ENCODE data around the gene SAMD13. TPM values are rescaled to one million over a fixed set of nuclear protein-coding genes. Genes with fewer than 3 reads are reported as not detected.

Gene SAMD13
- polyA plus RNA-seq, 1 of the 3 experiments (the other 2 are of a cell fraction): 1.3 TPM

DNA sequence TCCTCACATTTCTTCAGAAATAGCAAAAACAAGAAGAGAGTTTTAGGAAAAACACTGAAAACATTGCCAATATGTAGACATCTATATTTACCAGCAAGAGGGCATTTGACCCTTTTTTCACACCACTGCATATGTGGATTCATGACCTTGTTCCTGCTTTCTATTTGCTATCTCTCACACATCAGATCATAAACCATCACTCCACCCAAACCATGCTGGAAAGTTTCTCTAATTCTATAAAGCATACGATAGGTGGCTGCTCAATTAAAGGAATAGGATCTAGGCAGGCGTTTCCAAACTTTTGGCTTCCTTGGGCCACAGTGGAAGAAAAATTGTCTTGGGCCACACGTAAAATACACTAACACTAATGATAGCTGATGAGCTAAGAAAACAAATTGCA, 35.6 kb upstream of the SAMD13 start:
- WGBS (ENCODE audit: low lambda C conversion rate): 88% methylated on average over 3 of the region's 3 CpGs
- no peaks in the 10 kb centered on the region for H3K36me3 ChIP-seq (replicated peaks in 1 of 2; ENCODE audit: control insufficient read depth in 1 of 2, insufficient read depth in 2 of 2, low read length in 1 of 2)
- H3F3A ChIP-seq (replicated peaks; ENCODE audit: insufficient read depth): no peaks in the 10 kb centered on the region
- no peak overlapping the region for H3K27ac ChIP-seq (ENCODE audit: low read depth in 2 of 2, low read length in 1 of 2)
- no peak overlapping the region for H2AFZ ChIP-seq (ENCODE audit: low read depth)
- CTCF ChIA-PET: interaction anchor here (1.2 kb wide), 1 partner anchor 32 kb away, joined by 3 read pairs; no protein-coding TSS in a partner anchor
- no peaks in the 10 kb centered on the region for H3K9me3 ChIP-seq
- DNase-seq: no peak
- no peak overlapping the region for H3K4me2 ChIP-seq
- TF ChIP-seq MXI1 (IDR thresholded peaks at IDR 0.05; ENCODE audit: low read depth, low read length) (no peak), RCOR1 (IDR thresholded peaks at IDR 0.05; ENCODE audit: low read length) (no peak)
- H3K27me3 ChIP-seq (ENCODE audit: insufficient read depth): no peaks in the 10 kb centered on the region
- H3K4me1 ChIP-seq (ENCODE audit: control insufficient read depth in 1 of 2, insufficient read depth in 2 of 2, low read depth in 1 of 2, low read length in 1 of 2): no peaks in the 10 kb centered on the region
- no peaks in the 10 kb centered on the region for H3K9me2 ChIP-seq
- no peak overlapping the region for H3K4me3 ChIP-seq (ENCODE audit: low read depth in 2 of 2, low read length in 1 of 2)
- H3K79me2 ChIP-seq (ENCODE audit: insufficient read depth): no peaks in the 10 kb centered on the region
- H3K9ac ChIP-seq: no peak overlapping the region
- POLR2A ChIA-PET: no interaction called here
- no peaks in the 10 kb centered on the region for H4K20me1 ChIP-seq (ENCODE audit: insufficient read depth)

DNA sequence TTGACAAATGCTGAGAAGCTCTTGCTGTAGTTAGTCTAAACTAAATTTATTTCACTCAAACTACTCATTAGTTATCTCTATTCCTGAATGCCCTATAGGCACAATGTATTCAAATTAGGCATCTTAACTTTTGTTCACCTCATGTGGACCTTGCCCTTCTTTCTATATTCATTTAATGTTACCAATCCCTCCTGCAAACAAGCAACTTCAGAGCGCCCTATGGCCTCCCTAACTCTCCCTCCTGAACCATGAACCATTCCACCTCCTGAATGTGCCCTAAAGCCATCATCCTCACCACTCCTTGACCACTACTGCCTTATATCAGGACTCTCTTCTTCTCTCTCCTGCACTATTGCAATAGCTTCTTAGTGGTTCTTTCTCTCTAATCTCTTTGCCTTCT, 34.8 kb upstream of the SAMD13 start:
- no peak for TF ChIP-seq FOXJ3 (CRISPR knock-in tag; IDR thresholded peaks at IDR 0.05)
- no peak for TF ChIP-seq TCF12 (IDR thresholded peaks at IDR 0.05)
- TF ChIP-seq FOSL2 (IDR thresholded peaks at IDR 0.05; ENCODE audit: borderline replicate concordance, low read depth): no peak
- no peak for TF ChIP-seq RCOR1 (IDR thresholded peaks at IDR 0.05; ENCODE audit: low read length)
- TF ChIP-seq SMC3 (IDR thresholded peaks at IDR 0.05; ENCODE audit: low read depth, low read length): no peak
- TF ChIP-seq GATA2 (CRISPR knock-in tag; IDR thresholded peaks at IDR 0.05): no peak
- TF ChIP-seq, protein P1, sequence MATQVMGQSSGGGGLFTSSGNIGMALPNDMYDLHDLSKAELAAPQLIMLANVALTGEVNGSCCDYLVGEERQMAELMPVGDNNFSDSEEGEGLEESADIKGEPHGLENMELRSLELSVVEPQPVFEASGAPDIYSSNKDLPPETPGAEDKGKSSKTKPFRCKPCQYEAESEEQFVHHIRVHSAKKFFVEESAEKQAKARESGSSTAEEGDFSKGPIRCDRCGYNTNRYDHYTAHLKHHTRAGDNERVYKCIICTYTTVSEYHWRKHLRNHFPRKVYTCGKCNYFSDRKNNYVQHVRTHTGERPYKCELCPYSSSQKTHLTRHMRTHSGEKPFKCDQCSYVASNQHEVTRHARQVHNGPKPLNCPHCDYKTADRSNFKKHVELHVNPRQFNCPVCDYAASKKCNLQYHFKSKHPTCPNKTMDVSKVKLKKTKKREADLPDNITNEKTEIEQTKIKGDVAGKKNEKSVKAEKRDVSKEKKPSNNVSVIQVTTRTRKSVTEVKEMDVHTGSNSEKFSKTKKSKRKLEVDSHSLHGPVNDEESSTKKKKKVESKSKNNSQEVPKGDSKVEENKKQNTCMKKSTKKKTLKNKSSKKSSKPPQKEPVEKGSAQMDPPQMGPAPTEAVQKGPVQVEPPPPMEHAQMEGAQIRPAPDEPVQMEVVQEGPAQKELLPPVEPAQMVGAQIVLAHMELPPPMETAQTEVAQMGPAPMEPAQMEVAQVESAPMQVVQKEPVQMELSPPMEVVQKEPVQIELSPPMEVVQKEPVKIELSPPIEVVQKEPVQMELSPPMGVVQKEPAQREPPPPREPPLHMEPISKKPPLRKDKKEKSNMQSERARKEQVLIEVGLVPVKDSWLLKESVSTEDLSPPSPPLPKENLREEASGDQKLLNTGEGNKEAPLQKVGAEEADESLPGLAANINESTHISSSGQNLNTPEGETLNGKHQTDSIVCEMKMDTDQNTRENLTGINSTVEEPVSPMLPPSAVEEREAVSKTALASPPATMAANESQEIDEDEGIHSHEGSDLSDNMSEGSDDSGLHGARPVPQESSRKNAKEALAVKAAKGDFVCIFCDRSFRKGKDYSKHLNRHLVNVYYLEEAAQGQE (IDR thresholded peaks at IDR 0.05; ENCODE audit: low read depth, low read length): no peak
- TF ChIP-seq, protein P2, sequence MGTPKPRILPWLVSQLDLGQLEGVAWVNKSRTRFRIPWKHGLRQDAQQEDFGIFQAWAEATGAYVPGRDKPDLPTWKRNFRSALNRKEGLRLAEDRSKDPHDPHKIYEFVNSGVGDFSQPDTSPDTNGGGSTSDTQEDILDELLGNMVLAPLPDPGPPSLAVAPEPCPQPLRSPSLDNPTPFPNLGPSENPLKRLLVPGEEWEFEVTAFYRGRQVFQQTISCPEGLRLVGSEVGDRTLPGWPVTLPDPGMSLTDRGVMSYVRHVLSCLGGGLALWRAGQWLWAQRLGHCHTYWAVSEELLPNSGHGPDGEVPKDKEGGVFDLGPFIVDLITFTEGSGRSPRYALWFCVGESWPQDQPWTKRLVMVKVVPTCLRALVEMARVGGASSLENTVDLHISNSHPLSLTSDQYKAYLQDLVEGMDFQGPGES (IDR thresholded peaks at IDR 0.05; ENCODE audit: low read depth, low read length): no peak
- TF ChIP-seq RXRA (IDR thresholded peaks at IDR 0.05; ENCODE audit: borderline replicate concordance, low read depth): no peak
- TF ChIP-seq YY1 (IDR thresholded peaks at IDR 0.05; ENCODE audit: low read depth): no peak
- no peak for TF ChIP-seq EP300 (IDR thresholded peaks at IDR 0.05; ENCODE audit: borderline replicate concordance in 1 of 2, low read depth in 1 of 2, low read length in 1 of 2)
- TF ChIP-seq ELF1 (IDR thresholded peaks at IDR 0.05): no peak
- TF ChIP-seq, protein P3, sequence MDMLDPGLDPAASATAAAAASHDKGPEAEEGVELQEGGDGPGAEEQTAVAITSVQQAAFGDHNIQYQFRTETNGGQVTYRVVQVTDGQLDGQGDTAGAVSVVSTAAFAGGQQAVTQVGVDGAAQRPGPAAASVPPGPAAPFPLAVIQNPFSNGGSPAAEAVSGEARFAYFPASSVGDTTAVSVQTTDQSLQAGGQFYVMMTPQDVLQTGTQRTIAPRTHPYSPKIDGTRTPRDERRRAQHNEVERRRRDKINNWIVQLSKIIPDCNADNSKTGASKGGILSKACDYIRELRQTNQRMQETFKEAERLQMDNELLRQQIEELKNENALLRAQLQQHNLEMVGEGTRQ (IDR thresholded peaks at IDR 0.05; ENCODE audit: borderline replicate concordance, low read depth, low read length): no peak
- TF ChIP-seq, protein P4, sequence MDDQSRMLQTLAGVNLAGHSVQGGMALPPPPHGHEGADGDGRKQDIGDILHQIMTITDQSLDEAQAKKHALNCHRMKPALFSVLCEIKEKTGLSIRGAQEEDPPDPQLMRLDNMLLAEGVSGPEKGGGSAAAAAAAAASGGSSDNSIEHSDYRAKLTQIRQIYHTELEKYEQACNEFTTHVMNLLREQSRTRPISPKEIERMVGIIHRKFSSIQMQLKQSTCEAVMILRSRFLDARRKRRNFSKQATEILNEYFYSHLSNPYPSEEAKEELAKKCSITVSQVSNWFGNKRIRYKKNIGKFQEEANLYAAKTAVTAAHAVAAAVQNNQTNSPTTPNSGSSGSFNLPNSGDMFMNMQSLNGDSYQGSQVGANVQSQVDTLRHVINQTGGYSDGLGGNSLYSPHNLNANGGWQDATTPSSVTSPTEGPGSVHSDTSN (IDR thresholded peaks at IDR 0.05): no peak
- TF ChIP-seq SIN3A (IDR thresholded peaks at IDR 0.05; ENCODE audit: borderline replicate concordance, low read depth, low read length): no peak
- TF ChIP-seq NFIC (IDR thresholded peaks at IDR 0.05; ENCODE audit: borderline replicate concordance): no peak
- no peak for TF ChIP-seq NRF1 (IDR thresholded peaks at IDR 0.05; ENCODE audit: low read depth, low read length)
- TF ChIP-seq EZH2phosphoT487 (IDR thresholded peaks at IDR 0.05; ENCODE audit: borderline replicate concordance, low read depth): no peak
- TF ChIP-seq FOXM1 (IDR thresholded peaks at IDR 0.05; ENCODE audit: low read depth): no peak
- H3K9me2 ChIP-seq: no peaks in the 10 kb centered on the region
- CTCF ChIA-PET: interaction anchor here (1.0 kb wide), 1 partner anchor 15 kb away, joined by 3 read pairs; no protein-coding TSS in a partner anchor

More for the DNA sequence above, 34.8 kb upstream of the SAMD13 start:
- POLR2A ChIA-PET: no interaction called here
- Histone ChIP-seq H3K79me2 (ENCODE audit: insufficient read depth) (no peaks in the 10 kb centered on the region), H3K27ac (ENCODE audit: low read depth in 2 of 2, low read length in 1 of 2) (no peak overlapping the region), H3K9ac (no peak overlapping the region), H4K20me1 (ENCODE audit: insufficient read depth) (no peaks in the 10 kb centered on the region), H3K9me3 (no peaks in the 10 kb centered on the region), H3K27me3 (ENCODE audit: insufficient read depth) (no peaks in the 10 kb centered on the region), H2AFZ (ENCODE audit: low read depth) (no peak overlapping the region), H3K4me1 (ENCODE audit: control insufficient read depth in 1 of 2, insufficient read depth in 2 of 2, low read depth in 1 of 2, low read length in 1 of 2) (no peaks in the 10 kb centered on the region), H3K36me3 (replicated peaks in 1 of 2; ENCODE audit: control insufficient read depth in 1 of 2, insufficient read depth in 2 of 2, low read length in 1 of 2) (no peaks in the 10 kb centered on the region), H3K4me3 (ENCODE audit: low read depth in 2 of 2, low read length in 1 of 2) (no peak overlapping the region), H3K4me2 (no peak overlapping the region), H3F3A (replicated peaks; ENCODE audit: insufficient read depth) (no peaks in the 10 kb centered on the region)
- 4% methylated on average over 1 of the region's 1 CpG for WGBS (ENCODE audit: low lambda C conversion rate)
- no peak for DNase-seq

Measured in SK-N-SH (cell line).